A204.1 (cell line): ENCODE data around the gene SAMSN1.

Experiments used
- FAIRE-seq: peaks from 2 replicates; lab custom pipeline; 2012; peaks lifted over from hg19 to GRCh38; lab: Jason Lieb, UNC

Gene SAMSN1

GRCh38 chr21:14545906-14546480, at the start of gene SAMSN1:
SAMSN1 (minus strand) TSS chr21:14546315; CDS start chr21:14546261, 54 bp downstream.
- FAIRE-seq: no peak

- FAIRE-seq: no peak
Observed at GRCh38 chr21:14595449-14595848, 49.3 kb upstream of the SAMSN1 start.

GRCh38 chr21:14594967-14595366, 48.9 kb upstream of the SAMSN1 start:
- no peak for FAIRE-seq

- no peak for FAIRE-seq
Observed at GRCh38 chr21:14593230-14593629, 47.1 kb upstream of the SAMSN1 start.

GRCh38 chr21:14592296-14593000, 46.3 kb upstream of the SAMSN1 start:
- no peak for FAIRE-seq

- no peak for FAIRE-seq
Observed at GRCh38 chr21:14591882-14592281, 45.8 kb upstream of the SAMSN1 start.

GRCh38 chr21:14591377-14591776, 45.3 kb upstream of the SAMSN1 start:
- no peak for FAIRE-seq

GRCh38 chr21:14589855-14590563, 43.9 kb upstream of the SAMSN1 start:
- peak; percentile 66 for FAIRE-seq

GRCh38 chr21:14587266-14587665, 41.2 kb upstream of the SAMSN1 start:
- FAIRE-seq: no peak

- FAIRE-seq: no peak
Observed at GRCh38 chr21:14585122-14585521, 39.0 kb upstream of the SAMSN1 start.

GRCh38 chr21:14584357-14585095, 38.4 kb upstream of the SAMSN1 start:
- FAIRE-seq: no peak

GRCh38 chr21:14583629-14584255, 37.6 kb upstream of the SAMSN1 start:
- no peak for FAIRE-seq

GRCh38 chr21:14582934-14583628, 37.0 kb upstream of the SAMSN1 start:
- no peak for FAIRE-seq

- FAIRE-seq: no peak
Observed at GRCh38 chr21:14581902-14582457, 35.9 kb upstream of the SAMSN1 start.

- no peak for FAIRE-seq
Observed at GRCh38 chr21:14573244-14573643, 27.1 kb upstream of the SAMSN1 start.

GRCh38 chr21:14572204-14572780, 26.2 kb upstream of the SAMSN1 start:
- no peak for FAIRE-seq

- no peak for FAIRE-seq
Observed at GRCh38 chr21:14569868-14570267, 23.8 kb upstream of the SAMSN1 start.

GRCh38 chr21:14569026-14569621, 23.0 kb upstream of the SAMSN1 start:
- FAIRE-seq: no peak

GRCh38 chr21:14567331-14568279, 21.5 kb upstream of the SAMSN1 start:
- no peak for FAIRE-seq
